Loucy (cell line): Measurements from ENCODE around the gene PRDX3.

Source experiments
- H2AFZ ChIP-seq: fragments of 200-600 bp; sonication (generic); 2 replicates; pipeline ENCODE4 v1.6.0; 2016; ENCODE audit warnings: antibody characterized with exemption, mild to moderate bottlenecking, low read length, moderate library complexity
- H3F3A ChIP-seq: fragments of 200-600 bp; 2 replicates; pipeline ENCODE4 v1.6.0; 2016; ENCODE audit warnings: antibody characterized with exemption, low read depth, mild to moderate bottlenecking
- H3K27me3 ChIP-seq: fragments of 200-600 bp; sonication (generic); 2 replicates; pipeline ENCODE4 v1.6.1; 2014; ENCODE audit warnings: low read length, mild to moderate bottlenecking; ENCODE audit not compliant: insufficient read depth, poor library complexity, severe bottlenecking
- H3K36me3 ChIP-seq: fragments of 200-600 bp; sonication (generic); 2 replicates; pipeline ENCODE4 v1.6.1; 2016; ENCODE audit warnings: low read length; ENCODE audit not compliant: insufficient read depth
- H3K4me1 ChIP-seq: fragments of 200-600 bp; sonication (generic); 2 replicates; pipeline ENCODE4 v1.5.1; 2014; ENCODE audit warnings: low read length, mild to moderate bottlenecking; ENCODE audit not compliant: insufficient read depth, poor library complexity, severe bottlenecking
- H3K4me2 ChIP-seq: fragments of 200-600 bp; sonication (generic); 2 replicates; pipeline ENCODE4 v1.6.0; 2014; ENCODE audit warnings: antibody characterized with exemption, low read length, low read depth, mild to moderate bottlenecking; ENCODE audit not compliant: poor library complexity, severe bottlenecking
- H3K4me3 ChIP-seq: fragments of 200-600 bp; sonication (generic); 2 replicates; pipeline ENCODE4 v1.5.1; 2014; ENCODE audit warnings: low read length, mild to moderate bottlenecking, mixed read lengths; ENCODE audit not compliant: poor library complexity, severe bottlenecking
- H3K79me2 ChIP-seq: fragments of 200-600 bp; sonication (generic); 2 replicates; pipeline ENCODE4 v1.6.1; 2014; ENCODE audit warnings: low read length; ENCODE audit not compliant: insufficient read depth
- H3K9ac ChIP-seq: fragments of 200-600 bp; sonication (generic); 2 replicates; pipeline ENCODE4 v1.6.0; 2014; ENCODE audit warnings: mild to moderate bottlenecking, low read depth, low read length, moderate library complexity; ENCODE audit not compliant: poor library complexity, severe bottlenecking
- H3K9me2 ChIP-seq: fragments of 200-600 bp; sonication (generic); replicated peaks from 2 replicates; pipeline ENCODE4 v1.6.1; 2016; ENCODE audit warnings: low read depth, low read length, mixed read lengths
- H3K9me3 ChIP-seq: fragments of 200-600 bp; sonication (generic); 2 replicates; pipeline ENCODE4 v1.6.1; 2014; ENCODE audit warnings: mild to moderate bottlenecking, antibody characterized with exemption, low read length, low read depth; ENCODE audit not compliant: insufficient read depth
- H4K20me1 ChIP-seq: fragments of 200-600 bp; sonication (generic); 2 replicates; pipeline ENCODE4 v1.6.0; 2014; ENCODE audit warnings: antibody characterized with exemption, low read length, mild to moderate bottlenecking; ENCODE audit not compliant: insufficient read depth, poor library complexity, severe bottlenecking
- CTCF ChIP-seq: fragments of 200-600 bp; sonication (generic); conservative IDR thresholded peaks from 2 replicates; pipeline ENCODE4 v1.5.1; 2014; ENCODE audit warnings: mild to moderate bottlenecking, antibody characterized with exemption, low read length
- EZH2phosphoT487 ChIP-seq: fragments of 200-600 bp; IDR thresholded peaks from 2 replicates; pipeline ENCODE4 v1.6.1; 2018; ENCODE audit warnings: antibody characterized with exemption, mild to moderate bottlenecking, moderate library complexity, borderline replicate concordance

The PRDX3 gene

GRCh38 chr10:119191881-119192280, 13.3 kb upstream of the PRDX3 start:
- no peaks in the 10 kb centered on the region for H3K79me2 ChIP-seq
- no peaks in the 10 kb centered on the region for H4K20me1 ChIP-seq
- no peak overlapping the region for H2AFZ ChIP-seq
- TF ChIP-seq CTCF (no peak), EZH2phosphoT487 (no peak)
- no peaks in the 10 kb centered on the region for H3K9me2 ChIP-seq
- H3F3A ChIP-seq = no peaks in the 10 kb centered on the region
- H3K9ac ChIP-seq = no peak overlapping the region
- H3K4me1 ChIP-seq = peaks cover 39% of the 10 kb centered on the region
- H3K27me3 ChIP-seq = no peaks in the 10 kb centered on the region
- no peak overlapping the region for H3K4me2 ChIP-seq
- no peaks in the 10 kb centered on the region for H3K36me3 ChIP-seq
- H3K9me3 ChIP-seq = no peaks in the 10 kb centered on the region
- H3K4me3 ChIP-seq = no peak overlapping the region

- Histone ChIP-seq H3K79me2 (no peaks in the 10 kb centered on the region), H3K9ac (peak overlapping the region; percentile 54), H3K36me3 (no peaks in the 10 kb centered on the region), H3F3A (no peaks in the 10 kb centered on the region), H3K4me2 (peak overlapping the region; percentile 2), H3K9me3 (no peaks in the 10 kb centered on the region), H3K9me2 (no peaks in the 10 kb centered on the region), H3K4me1 (peaks cover 39% of the 10 kb centered on the region), H4K20me1 (no peaks in the 10 kb centered on the region), H3K27me3 (no peaks in the 10 kb centered on the region), H2AFZ (no peak overlapping the region), H3K4me3 (no peak overlapping the region)
- TF ChIP-seq EZH2phosphoT487 (no peak), CTCF (no peak)
Observed at GRCh38 chr10:119190954-119191785, 12.6 kb upstream of the PRDX3 start.

- no peaks in the 10 kb centered on the region for H3F3A ChIP-seq
- H3K79me2 ChIP-seq = no peaks in the 10 kb centered on the region
- TF ChIP-seq CTCF = no peak
- no peak for TF ChIP-seq EZH2phosphoT487
- peak overlapping the region; percentile 67 for H3K4me2 ChIP-seq
- H4K20me1 ChIP-seq = no peaks in the 10 kb centered on the region
- H3K9me3 ChIP-seq = no peaks in the 10 kb centered on the region
- H3K27me3 ChIP-seq = no peaks in the 10 kb centered on the region
- H2AFZ ChIP-seq = no peak overlapping the region
- H3K9ac ChIP-seq = peak overlapping the region; percentile 54
- H3K4me3 ChIP-seq = peak overlapping the region; percentile 41
- no peaks in the 10 kb centered on the region for H3K36me3 ChIP-seq
- no peaks in the 10 kb centered on the region for H3K9me2 ChIP-seq
- H3K4me1 ChIP-seq = peaks cover 39% of the 10 kb centered on the region
Observed at GRCh38 chr10:119190353-119190752, 11.7 kb upstream of the PRDX3 start.
